Astrocyte of the hippocampus (primary cell): Measurements from ENCODE around the gene ANGPTL2.

Experiments
- DNase-seq: peaks from one replicate; pipeline ENCODE4 v3.0.0; 2011; ENCODE audit warnings: low read depth, low spot score

Gene ANGPTL2

DNA sequence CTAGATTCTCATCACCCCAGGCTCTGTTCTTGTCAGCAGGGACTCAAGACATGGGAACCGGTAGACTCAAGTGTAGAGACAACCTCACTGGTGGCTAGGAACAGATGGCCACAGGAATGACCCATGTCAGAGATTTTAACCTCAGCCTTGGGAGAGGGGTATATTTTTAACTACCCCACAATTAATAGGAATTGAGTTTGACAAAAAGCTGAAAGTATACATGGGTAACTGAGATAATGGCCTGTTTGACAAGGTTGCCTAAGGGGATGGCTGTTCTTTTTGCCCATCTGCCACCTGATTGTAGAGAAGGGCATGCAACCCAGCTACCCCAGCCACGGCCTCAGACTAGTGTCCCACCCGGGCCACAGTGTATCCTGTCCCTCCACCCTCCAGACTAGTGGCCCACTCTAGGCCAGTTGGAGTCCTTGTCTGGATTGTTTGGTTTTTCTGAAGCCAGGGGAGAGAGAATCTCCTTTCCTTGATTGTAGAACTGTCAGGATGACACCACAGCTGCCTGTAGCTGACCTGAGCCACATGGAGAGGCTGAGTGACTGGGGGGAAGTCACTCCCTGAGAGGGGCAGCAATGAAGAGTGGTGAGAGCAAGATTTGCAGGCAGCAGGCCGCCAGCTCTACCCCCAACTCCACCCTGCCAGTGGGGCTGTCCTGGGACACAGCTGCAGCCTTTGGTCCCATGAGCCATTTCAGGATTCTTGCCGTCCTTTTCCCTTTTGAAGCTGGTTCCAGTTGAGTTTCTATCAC is 14.6 kb upstream of the ANGPTL2 start:
- DNase-seq, result no peak

DNA sequence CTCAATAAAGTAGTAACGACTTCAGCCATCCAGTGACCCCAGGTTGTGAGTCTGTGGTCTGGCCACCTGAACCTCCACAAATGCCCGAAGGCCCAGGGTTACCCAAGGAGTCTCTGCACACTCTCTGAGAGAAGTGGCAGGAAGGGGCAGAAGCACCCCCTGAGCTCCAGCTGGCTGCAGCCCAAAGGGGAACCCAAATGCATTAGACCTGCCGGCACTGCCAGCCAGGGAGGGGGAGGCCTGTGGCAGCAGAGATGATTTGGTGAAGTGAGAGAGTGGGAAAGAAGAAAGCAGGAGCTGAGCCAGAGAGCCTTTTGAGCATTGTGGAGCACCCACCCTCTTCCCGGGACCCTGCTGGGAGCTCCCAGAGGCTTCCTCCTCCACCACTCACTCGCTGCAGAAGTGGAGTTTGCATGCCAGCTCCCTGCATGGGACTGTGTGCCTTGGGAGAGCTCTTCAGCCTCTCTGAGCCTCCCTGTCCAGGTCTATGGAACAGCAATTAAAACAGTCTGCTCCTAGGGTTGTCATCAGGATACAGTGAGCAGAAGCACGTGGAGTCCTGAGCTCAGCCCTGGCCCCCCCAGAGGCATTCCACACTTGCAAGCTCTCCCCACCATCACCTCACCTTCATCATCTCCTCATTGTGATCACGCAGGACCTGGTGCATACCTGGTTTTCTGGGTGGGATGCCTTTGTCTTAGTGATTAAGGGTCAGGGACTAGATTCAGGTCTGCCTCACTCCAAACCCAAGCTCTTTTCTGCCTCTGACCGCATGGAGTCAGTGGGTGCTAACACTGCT is 13.8 kb upstream of the ANGPTL2 start:
- no peak for DNase-seq

DNA sequence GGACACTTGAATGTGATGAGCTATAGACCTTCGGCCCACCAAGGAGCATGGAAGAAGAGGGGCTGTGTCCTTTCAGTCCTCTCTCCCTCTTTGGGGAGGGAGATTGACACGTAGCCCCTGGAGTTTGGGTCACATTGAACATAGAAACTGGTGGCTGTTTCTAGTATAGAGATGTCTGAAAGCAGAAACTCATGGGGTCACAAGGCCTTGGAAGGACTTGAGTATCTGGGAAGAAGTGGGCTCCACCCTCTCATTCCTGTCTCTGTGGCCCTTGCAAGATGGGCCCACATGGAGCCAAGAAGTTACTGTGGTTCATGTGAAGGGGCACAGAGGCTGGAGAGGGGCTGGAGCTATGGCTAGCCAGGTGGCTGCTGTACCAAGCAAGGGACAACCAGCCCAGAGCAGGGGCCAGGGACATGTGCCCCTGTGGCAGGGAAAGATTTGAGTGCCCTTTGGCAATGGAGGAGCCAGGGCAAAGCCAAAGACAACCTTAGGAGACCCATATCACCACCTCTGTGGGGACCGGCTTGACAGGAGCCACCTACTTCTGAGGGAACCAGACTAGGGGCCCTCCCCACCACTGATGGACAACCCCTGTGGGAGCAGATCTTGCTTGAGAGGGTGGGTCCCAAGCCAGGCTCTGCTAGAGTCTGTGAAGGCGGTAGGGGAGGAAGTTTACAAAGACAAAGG is 12.8 kb upstream of the ANGPTL2 start:
- no peak for DNase-seq

DNA sequence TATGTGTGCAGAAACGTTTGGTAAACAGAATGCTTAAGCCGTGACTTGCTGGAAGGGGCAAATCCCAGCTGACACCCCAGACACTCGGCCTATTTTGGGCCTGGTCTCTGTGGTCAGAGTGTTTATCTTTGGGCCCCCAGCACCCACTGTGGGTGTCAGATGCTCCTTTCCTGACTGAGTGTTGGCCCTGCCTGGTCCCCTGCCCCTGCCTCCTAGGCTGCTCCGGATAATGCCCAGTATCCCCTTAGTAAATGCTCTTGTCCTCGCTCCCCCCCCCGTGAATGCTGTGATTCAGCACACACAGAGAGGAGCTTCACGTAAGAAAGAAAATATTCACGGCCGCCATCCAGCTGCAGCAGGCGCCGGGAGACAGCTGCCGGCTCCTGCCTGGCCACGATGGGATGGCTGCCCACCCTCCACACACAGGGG is 11.3 kb upstream of the ANGPTL2 start:
- peak; percentile 83 for DNase-seq

DNA sequence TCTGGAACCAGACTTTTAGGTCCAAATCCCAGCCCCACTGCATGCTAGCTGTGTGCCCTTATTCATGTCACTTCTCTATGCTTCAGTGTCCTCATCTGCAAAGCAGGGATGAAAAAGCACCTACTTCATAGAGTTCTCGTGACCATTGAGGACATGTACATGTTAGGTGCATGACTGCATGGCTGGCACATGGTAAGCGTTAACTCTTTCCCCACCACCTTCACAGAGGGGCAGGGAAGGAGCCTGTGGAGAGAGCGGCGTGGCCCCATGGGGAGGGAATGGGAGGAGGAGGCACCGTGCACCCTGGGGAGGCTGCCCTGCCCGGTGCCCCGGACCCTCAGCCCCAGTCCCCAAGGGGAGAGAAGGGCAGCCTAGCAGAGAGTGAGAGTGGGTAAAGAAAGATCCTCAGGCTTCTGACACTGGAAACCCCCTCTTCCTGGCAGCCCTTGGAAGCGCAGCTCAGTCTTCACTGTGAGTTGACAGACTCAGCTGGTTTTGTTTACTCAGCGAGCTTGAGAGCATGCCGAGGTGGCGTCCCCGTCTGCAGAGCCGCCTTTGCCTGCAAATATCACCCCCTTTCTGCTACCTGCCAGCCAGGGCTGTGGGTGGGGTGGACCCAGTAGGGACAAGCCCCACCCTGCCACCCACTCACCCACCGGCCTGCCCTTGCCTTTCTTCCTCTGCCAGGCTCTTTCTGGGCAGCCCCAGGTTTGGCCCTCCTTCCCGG is 10.6 kb upstream of the ANGPTL2 start:
- peak; percentile 64 for DNase-seq

DNA sequence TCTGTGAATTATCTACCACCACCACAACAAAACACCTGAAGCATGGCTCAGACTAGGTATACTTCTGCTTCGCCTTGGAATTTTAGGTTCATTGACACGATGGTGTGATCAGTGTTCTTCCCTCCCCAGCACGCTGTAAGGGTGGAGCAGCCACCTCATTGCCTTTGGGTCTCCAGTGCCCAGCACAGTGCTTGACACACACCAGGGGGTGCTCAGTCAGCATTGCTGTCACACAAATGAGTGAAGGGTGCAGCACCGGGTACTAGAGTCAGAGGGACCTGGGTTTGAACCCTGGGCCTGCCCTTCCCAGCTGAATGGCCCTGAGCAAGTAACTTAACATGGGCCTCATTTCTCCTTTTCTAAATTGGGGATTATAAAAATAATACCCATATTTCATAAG is 9.9 kb upstream of the ANGPTL2 start:
- no peak for DNase-seq

DNA sequence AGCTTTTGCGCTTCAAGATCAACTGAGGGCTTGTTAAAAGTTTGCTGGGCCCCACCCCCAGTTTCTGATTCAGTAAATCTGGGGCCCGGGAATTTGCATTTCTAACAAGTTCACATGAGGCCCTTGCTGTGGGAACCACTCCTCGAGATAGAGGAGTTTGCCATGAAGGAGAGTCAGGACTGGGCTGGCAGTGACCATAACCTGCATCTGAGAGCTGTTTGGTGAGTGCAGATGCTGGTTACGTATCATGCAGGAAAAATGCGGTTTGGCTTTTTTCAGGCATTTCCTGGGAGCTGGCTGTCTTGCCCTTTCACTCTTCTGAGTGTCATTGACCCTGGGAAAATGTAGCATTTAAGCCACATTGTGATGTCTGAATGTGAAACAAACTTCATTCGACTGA is 9.4 kb upstream of the ANGPTL2 start:
- peak; percentile 73 for DNase-seq

DNA sequence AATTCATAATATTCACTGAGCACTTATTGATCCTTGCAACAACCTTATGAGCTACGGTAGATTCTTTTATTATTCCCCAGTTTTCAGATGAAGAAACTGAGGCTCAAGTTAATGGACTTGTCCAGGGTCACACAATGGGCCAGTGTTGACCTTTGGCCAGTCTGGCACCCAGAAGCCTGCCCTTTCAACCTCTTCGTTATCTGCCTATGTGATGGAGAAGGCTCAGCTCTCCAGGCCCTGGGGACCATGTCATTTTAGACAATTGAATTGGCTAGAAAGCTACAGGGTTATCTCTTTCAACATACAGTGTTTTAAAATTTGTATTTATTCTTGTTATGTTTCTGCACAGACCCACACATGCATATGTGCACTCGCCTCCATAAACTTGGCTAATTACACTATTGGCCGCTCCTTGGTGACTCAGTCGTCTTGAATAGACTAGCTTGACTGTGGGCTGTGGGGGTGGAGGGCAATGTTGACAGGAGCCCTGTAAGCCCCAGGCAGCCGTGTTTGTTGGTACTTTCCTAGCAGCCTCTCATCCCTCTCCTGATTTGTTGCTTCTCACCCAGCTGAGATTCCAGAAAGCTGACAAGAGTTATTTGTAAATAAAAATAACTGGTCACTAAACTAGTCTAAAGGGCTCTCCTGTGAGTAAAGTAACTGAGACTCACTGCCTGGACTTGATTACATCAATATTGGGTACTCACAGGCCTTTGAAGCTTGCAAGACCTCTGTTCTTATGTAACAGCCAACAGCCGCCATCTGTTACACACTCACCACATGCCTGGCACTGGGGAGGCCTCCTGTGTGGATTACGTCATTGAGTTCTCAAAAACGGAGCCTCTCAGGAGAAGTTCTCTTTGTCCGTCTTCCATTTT is 8.5 kb upstream of the ANGPTL2 start:
- DNase-seq, result peak; percentile 89

DNA sequence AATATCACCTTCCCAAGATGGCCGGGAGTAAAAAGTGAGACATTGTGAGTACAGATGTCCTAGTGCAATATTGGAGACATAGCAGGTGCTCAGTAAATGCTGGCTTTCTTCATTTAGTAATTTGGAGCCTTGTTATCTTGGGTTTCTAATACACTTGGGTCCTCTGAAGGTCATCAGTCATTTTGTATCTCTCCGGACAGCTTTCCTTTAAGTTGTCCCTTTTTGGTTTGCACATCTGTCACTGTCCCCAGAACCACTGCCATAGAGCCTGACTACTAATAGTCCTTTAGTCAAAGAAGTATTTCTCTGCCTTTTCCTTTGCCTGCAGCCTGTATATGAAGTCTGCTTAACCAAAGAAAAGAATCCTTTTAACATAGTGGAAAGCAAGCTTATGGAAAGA is 7.8 kb upstream of the ANGPTL2 start:
- no peak for DNase-seq

DNA sequence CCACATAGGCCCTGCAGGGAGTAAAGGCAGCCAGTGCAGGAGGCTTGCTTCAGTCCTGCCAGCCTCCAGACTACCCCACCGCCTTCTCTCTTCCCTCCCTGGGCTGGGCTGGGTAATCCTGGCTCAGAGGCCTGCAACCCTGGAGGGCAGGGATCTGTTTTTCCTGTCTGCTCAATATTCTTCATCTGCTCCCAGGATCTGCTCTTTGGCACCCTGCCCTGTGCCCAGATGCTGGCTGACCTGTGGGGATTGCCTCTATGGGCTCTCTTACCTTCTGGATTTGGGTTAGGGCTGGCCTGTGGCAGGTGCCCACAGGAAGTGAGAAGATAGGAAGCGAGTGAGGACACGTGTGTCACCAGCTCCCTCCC is 7.3 kb upstream of the ANGPTL2 start:
- no peak for DNase-seq

DNA sequence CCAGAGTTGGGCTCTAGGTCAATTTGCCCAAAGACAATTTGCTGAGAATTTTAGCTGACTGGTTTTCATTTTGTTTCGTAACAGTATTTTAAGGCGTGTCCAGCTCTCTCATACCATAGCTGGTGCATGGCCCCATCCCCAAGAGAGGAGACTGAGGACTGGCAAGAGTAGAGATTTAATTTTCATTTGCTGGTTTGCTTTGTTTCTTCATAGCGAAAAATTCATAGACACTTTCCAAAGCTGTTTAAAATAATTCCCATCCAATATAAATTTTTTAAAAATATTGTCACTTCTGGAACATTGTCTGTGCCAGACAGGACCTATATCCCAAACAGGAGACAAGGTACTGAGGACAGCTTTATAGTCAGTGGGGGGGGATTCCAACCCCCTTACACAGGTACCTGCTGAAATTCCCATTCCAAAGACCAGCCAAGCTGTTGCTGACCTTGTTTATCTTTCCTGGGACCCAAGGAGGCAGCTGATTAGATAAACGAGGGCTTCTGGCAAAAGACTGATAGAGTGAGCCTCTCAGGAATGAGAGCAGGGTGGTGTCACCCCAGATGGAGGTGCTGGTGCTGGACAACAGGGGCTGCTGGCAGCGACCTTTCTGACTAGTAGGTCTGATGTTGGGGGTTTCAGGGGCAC is 6.8 kb upstream of the ANGPTL2 start:
- no peak for DNase-seq

DNA sequence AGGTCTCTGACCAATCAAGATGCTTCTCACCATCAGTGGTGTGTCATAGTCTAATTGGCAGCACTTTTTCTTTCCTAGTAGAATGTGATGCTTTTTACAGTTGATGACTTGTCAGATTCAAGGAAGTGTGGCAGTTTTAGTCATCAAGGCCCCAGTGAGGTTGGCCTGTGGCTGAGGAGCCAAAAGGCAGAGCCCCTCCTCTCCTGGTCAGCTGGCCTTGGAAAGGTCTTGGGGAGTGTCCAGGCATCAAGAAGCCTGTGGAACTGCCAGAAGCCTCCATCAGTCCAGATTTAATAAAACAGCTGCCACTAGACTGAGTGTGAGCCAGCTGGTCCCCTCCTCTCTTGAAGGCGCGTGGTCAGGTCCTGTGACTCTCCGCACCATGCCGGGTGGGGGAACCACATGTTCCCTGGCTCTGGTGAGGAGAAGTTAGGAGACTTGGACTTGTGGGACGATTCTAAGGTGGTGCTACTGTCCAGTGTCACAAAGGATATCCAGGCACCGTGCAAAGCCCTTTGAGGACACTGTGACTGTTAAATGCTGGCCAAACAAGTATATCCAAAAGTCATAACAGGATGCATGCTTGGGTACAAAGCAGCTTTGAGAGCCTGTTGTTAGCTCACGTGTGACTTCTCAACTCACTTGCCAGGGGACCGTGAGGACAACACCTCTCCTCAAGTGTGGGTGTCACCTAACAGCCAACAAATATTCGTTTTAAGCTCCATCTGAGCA is 6.1 kb upstream of the ANGPTL2 start:
- no peak for DNase-seq

DNA sequence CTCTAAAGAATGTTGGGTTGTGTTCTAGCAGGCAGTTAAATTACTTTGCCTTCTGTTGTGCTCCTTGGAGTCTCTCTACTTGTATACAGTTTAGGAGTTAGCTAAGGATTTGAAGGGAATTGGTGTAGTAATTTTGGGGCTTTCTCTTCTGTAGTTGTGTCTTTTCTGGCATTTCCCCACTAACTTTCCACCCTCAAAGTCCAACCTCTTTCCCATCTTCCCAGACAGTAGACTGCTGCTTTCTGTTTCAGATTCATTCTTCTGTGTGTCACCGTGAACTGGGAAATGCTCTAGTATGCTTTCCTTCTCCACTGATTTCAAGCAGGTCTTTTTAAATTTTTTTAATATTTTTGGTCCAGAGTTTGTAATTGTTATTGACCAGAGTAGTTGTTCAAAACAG is 4.5 kb upstream of the ANGPTL2 start:
- DNase-seq, result no peak

DNA sequence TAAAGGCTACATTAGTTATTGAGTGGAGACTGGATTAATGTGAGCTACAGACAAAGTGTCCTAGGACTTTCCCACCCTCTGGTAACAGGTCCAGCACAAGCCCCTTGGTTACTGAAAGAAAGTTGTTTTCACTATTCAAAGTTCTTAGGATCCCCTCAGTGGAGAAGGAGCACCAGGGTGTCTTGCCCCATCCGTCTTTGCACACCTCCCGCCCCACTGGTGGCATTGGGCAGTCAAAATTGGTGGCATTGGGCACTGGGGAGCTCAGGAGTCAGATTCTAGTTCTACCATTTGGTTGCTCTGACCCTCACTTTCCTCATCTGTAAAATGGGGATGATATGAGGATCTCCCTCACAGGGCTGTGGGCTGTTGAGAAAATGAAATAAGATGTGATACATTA is 2.4 kb upstream of the ANGPTL2 start:
- DNase-seq, result no peak

DNA sequence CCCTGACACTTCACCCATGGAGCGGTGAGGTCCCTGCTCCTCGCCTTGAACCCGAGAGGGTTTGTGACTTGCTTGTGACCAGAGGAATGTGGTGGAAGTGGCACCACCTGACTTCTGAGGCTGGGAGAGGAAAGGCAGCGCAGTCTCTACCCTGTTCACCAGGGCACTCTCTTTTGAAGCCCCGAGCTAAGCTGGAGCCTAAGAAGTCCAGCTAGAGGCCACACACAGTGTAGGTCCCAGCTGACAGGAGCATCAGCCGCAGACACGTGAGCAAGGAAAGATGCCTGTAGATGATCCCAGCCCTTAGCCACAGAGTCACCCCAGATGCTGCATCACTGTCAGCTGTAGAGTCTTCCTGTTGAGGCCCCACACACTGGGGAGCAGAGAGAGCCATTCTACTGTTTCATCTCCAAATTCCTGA is 1.7 kb upstream of the ANGPTL2 start:
- no peak for DNase-seq

DNA sequence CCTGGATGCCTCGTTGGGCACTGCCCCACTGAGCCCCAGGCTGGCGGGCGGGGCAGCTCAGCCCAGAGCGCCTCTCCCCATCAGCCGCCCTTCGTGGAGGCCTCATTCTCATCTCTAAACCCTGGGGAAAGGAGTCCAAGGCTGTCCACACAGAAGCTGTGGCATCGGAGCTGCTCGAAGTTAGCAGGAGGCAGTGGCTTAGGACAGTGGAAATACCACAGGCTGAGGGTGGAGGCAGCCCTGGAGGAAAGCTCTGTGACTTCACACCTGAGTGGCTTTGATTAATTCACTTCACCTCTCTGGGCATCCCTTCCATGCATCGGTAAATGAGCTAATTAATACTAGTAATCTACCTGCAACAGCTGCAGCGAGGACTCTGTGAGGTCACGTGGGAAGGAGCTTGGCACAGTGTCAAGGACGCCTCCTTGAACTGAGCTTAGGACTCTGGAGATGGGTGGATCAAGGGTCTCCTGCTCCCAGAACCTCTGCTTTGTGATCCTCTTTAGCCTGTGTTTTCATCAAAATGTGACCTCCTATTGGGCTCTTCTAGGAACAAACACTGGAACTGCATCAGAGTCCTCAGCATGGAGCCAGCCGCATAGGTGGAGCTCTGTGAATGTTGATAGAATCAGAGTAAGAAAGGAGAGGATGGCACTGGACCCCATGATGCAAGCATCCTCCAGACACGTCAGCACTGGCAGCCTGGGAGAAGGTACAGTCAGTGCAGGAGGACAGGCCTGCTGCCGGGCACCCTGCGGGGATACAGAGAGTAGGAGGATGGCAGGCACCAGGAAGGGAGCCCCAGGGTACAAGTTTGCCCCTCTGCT is 842 bp upstream of the ANGPTL2 start:
- DNase-seq, result peak; percentile 39

DNA sequence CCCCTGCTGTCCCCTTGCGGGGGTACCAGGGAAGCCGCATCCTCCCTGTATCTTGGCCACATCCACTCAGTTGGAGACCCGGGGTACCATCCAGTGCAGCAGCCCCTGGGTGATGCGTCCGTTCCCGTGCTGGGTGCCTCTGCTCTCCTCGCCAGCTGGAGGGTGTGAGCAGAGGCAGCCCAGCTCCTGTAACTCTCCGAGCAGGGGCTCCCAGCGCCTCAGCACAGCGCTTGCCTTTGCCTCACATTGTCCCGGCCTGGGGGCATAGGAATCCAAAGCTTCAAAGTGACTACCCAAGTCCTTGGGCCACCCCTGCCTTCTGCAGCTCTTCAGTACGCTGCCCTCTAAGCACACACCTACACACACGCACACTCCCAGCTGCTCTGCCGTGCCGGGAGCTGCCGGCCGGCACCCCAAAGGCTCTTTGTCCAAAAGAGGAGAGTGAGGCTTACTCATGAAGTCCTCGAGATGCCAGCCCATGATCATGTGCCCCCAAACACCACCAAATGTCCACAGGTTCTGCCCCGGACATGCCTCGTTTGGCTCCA is 733 bp downstream of the ANGPTL2 start:
- DNase-seq, result peak; percentile 59

DNA sequence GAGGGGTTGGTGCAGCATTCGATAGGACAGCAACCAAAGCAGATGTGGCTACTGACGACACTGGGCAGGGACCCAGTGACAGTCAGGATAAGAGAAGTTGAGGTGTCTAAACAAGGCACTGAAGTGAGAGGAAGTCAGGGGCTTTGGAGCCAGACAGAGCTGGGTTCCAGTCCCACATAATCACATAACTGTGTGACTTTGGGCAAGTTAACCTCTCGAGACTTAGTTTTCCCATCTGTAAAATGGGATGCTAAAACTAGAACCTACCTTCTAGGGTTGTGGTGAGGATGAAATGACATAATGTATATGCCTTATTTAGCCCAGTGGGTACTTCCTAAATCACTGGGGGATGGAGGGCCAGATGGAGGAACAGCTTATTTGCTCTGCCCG is 3.1 kb downstream of the ANGPTL2 start:
- no peak for DNase-seq
